GM21717 (cell line): ENCODE results near the gene CCRL2.
"Not testable (repeated sequence)": the region's sequence is repeated elsewhere in the genome, so short reads cannot be mapped to it uniquely, and the experiment has no call there.

Source experiments
- ATAC-seq: cut with Tn5 transposase; IDR thresholded peaks from one replicate; pipeline ENCODE4 v1.9.1; 2021; ENCODE audit warnings: mild to moderate bottlenecking, moderate library complexity; ENCODE audit not compliant: unreplicated experiment

CCRL2 gene

GRCh38 chr3:46378426-46378942 lies 28.6 kb upstream of the CCRL2 start:
- ATAC-seq = no peak

- no peak for ATAC-seq
Measured at GRCh38 chr3:46380471-46381221, 26.4 kb upstream of the CCRL2 start.

DNA sequence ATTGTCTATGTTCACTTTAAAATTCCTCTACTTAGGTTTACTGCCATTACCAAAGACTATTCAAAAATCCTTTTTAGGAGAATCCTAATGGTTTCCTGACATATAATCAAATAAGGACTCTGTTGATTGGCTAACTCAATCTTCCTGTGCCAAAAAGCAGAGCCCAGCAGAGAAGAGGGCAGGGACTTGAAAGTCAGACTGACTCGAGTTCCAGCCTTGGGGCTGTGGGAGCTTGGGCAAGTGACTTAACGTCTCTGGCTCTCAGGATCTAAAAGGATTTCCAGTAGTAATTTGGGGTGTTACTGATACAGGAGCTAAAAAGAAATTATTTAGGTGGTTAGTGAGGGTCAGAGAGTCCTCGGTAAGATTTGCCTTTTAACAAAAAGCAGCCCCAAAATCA lies 25.4 kb upstream of the CCRL2 start:
- ATAC-seq = no peak

DNA sequence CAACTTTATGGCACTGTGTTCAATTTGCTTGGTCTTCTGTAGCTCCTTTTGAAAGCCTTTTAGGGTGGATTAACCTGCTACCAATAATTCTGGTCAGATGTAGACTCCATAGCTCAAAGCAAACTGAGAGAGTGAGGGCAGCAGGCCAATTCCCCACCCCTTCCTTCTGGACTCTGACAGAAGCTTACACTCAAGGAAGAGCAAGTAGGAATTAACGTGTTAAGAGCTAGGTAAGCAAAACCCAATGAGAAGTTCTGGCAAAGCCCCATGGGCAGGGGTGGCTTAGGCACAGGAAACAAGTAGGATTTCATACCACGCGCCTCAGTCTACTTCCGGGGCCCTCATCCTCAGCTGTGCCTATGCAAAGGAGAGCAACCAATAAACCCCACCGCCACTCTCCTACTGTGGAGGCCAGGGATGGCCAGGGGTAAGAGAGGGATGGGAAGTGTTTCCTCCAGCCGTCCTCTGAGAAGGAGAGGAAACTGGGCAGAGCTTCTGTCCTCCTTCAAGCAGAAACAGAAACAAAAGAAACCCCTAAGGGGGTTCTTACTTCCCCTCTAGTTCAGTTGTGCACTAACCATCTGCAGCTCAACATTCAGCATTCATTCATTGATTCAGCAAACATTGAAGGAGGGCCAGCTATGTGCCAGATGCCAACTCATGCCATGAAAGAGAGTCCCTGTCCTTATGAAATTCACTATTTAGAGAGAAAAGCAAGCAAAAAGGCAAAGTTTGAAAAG lies 23.7 kb upstream of the CCRL2 start:
- no peak for ATAC-seq

DNA sequence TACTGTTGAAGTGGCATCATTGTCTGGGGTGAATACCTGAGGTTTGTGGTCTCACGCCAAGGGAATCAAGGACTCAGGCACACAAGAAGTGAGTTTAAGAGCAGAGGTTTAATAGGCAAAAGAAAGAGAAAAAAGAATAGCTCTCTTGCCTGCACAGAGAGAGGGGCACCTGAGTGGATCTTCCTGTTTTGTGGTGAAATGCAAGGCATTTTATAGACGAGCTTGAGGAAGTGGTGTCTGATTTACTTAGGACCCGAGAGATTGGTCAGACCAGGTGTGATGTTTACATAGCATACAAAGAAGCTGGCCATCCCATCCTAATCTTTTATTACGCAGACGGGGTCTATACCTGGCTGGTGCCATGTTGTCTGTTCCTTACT lies 23.1 kb upstream of the CCRL2 start:
- ATAC-seq = no peak

DNA sequence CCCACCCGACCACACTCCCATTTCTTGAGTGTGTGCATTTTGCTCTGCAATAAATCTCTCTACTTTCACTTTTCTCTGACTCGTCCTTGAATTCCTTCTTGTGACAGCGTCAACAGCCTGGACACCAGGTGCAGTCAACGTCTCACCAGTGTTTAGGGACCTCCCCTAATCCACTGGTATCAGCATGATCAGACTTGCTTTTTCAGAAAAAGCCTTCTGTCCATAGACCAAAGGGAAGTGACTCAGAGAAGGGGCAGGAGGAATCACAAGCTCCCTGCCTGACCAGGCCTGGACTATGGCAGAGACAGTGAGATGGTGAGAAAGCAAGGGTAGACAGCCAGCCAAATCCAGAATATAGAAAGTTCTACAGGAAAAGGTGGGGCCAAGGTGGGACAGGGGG lies 20.9 kb upstream of the CCRL2 start:
- ATAC-seq = no peak

GRCh38 chr3:46388847-46389246 lies 18.2 kb upstream of the CCRL2 start:
- not testable (repeated sequence) for ATAC-seq

DNA sequence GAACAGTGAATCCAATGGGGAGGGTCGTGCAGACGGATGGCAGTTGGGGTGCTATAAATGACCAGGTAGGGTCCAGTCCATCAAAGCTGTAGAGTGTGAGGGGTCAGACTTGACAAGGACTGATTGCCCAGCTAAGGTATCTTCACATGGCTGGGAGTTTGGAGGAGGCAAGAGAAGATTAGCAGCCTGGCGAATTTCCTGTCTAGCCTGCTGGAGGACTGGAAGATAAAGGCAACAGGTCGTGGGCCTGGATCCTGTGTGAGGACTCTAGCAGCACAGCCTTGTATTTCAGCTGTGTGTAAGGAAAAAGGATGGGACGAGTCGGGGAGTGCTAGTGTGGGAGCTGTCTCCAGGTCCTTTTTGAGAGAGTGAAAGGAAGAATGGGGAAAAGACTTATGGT lies 17.8 kb upstream of the CCRL2 start:
- no peak for ATAC-seq

DNA sequence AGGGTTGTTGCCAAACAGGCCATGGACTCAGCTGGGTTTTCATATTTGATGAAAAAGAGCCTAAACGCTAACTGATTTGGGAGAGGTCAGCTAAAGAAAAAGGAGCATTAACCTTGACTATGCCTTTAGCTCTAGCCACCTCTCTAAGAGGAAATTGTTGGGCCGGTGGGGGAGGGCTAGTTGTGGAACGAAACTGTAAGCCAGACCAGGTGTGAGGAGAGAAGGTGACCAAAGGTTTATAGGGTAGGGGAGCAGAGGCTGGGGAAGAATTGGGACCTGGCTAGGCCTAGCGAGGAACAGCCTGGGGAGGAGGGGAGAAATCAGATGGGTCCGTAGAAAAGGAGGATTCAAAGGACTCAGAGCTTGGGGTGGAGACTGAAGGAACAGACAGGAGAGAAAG lies 15.5 kb upstream of the CCRL2 start:
- not testable (repeated sequence) for ATAC-seq

DNA sequence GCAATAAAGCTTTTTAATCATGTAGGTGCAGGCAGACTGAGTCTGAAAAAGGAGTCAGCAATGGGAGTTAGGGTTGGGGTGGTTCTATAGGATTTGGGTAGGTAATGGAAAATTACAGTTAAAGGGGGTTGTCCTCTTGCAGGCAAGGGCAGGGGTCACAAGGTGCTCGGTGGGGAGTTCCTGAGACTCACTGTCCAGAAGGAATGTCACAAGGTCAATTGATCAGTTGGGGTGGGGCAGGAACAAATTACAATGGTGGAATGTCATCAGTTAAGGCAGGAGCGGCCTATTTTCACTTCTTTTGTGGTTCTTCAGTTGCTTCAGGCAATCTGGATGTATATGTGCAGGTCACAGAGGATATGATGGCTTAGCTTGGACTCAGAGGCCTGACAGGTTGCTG lies 14.0 kb upstream of the CCRL2 start:
- no peak for ATAC-seq

DNA sequence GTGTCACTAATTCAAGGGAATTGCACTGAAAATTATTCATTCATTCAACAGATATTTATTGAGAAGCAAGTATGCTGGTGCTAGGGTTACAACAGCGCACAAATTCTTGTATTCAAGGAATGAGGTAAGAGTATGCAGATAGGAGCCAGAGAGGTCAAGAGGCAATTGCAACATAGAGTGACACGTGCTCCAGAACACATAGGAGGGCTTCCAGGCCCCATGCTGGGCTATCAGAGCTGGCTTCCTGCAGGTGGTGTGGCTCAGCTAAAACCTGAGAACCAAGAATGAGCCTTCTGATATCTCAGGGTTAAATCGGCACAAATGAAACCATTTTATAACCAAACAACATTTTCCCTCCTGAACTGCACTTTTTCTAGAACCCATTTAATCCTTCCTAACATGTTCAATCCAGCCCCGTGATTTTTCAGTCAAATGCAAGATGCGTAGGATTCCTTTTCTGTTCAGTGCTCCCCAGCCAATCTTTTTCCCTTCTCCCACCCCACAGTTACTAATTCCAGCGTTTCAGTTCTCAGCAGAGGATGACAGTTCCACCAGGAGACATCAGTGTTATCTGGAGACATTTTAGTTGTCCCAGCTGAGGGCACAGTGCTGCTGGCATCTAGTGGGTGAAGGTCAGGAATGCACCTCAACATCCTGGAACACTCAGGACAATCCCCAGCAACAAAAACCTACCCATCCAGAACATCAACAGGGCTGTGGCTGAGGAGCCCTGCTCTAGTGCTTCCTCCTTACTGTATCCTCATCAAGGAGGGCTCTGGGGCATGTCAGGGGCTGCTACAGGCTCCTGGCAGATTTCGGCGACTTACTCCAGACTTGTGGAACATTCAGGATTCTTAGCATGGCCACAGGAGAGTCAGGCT lies 13.3 kb upstream of the CCRL2 start:
- ATAC-seq = no peak

- no peak for ATAC-seq
Measured at GRCh38 chr3:46395210-46395661, 11.8 kb upstream of the CCRL2 start.

DNA sequence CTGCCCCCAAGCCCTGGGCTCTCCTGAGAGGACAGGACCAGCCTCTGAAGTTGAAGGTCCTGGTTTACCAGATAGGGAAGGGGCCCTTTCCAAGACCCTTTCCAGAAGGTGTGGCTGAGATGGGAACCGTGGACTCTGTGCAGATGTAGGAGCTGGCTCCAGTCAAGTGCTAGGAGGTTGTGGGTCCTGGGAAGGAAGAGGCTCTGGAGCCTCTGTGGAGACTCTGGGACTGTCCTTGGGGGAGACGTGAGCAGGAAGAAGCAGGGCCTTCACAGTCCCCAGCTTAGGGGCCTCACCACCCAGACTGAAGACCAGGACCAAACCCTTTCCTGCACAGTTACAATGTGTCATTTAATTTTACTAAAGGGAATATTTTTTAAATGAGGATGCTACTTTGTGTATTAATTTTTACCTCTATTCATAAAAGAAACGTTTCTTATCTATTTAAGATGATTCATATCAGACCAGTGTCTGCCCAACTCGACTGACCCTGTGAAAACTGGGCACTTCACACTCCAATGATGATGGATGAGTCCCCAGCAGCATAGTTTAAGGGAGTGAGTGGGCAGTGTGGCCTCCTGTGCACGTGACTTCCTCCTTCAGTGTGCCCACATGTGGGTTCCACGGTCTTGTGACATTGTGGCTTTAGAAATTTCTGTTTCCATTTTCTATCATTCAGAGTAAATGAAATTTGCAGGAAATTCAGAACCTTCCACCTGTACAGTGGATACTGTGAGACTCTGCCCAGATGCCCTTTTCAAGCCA lies 11.1 kb upstream of the CCRL2 start:
- no peak for ATAC-seq

DNA sequence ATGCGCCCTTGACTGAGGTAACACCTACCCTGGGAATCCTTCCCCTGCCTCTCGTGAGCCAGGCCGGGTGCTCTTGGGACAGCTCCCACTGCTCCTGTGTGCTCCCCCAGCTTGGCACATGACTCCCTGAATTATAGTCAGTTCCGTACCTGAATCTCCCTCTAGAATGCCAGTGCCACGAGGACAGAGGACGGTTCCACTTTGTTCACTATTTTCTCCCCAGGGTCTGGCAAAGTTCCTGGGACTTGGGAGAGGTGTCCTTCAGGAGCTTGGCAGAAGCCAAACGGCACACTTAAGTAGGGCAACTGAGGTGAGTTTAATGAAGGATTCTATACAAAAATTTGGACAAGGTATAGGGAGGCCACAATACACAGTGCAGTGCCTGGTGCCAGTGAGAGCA lies 9.9 kb upstream of the CCRL2 start:
- no peak for ATAC-seq

DNA sequence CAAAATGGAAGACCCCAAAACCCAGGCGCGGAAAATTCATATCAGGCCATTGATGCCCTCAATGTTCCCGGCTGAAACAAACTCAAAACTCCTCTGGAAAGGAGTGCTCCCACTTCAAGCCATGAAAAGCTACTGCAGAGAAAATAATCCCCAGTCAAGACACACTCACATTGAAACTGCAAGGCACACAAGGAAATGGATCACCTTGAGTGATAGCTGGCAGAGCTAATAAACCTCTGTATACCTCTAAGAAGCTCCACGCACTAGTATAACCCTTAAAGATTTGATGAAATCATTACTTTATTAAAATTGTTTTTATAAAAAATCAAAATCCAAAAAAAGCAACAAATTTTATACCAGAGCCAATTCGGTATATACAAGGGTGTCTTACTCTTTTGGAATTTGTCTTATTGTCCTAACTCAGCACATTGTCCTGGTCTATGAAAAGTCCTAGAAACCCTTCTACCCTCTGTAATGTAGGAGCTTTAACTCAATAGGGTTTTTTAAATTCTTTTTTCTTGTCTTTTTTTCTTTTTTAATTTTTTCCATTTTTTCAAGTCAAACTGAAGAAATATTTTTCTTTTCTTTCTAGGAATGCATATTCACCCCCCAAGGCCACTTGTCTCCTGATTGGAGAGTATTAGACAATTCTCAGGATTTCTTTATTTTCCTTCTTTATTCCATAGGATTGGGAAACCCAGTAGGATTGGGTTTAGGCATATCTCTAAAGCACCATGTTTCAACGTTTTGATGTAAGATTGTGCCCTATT lies 8.7 kb upstream of the CCRL2 start:
- no peak for ATAC-seq

DNA sequence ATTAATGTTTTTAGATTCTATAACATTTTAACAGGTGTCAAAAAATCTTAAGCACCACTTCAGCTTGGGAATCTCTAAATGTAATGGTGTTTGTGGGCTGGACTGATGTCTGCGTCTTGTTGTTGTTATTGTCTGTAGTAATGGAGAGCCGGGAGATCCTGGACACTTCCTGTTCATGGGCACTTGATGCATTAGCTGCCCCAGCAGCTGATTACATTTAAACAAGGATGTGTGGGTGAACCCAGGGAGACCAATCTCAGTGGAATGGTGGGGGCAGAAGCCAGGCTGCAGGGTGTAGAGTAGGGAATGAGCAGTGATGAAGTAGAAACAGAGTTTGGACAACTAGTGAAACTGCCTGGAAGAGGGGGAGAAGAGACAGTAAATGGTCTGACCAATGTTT lies 8.0 kb upstream of the CCRL2 start:
- no peak for ATAC-seq

DNA sequence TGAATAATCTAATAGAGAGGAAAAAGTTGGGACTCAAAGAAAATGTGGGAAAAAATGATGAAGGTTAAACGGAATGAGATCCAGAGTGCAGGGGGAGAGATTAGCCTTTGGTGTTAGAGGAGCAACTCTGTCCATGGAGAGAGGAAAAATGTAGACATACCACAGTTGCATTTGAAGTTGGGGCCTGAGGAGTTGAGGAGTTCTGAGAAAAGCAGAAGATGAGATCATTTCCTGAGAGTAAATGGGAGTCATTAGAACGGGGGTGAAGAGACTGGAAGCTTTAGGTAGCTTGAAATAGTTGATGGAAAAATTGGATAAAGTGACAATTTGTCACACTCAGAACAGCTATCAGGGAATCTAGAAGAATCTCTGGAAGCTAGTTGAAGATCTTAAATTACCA lies 7.5 kb upstream of the CCRL2 start:
- no peak for ATAC-seq

- no peak for ATAC-seq
Measured at GRCh38 chr3:46400000-46400734, 6.9 kb upstream of the CCRL2 start.

GRCh38 chr3:46400846-46401245 lies 6.2 kb upstream of the CCRL2 start:
- ATAC-seq = no peak
